ENCODE data around the gene ANKRD55.

- TF ChIP-seq POLR2AphosphoS5 (IDR thresholded peaks at IDR 0.05; ENCODE audit: low read depth, low read length), result no peak
- TF ChIP-seq TAF1 (IDR thresholded peaks at IDR 0.05; ENCODE audit: borderline replicate concordance, insufficient read depth, low read length), result no peak
- no peak for TF ChIP-seq REST (IDR thresholded peaks at IDR 0.05; ENCODE audit: insufficient read depth in 1 of 2, low read depth in 2 of 2, low read length in 2 of 2)
- no peak for TF ChIP-seq SIN3A (IDR thresholded peaks at IDR 0.05; ENCODE audit: borderline replicate concordance, insufficient read depth, low read length)
- no peak for TF ChIP-seq FOXP2 (optimal IDR thresholded peaks at IDR 0.05; ENCODE audit: borderline replicate concordance, extremely low read depth, extremely low read length, insufficient read depth)
Observed at GRCh38 chr5:56088431-56088949, 144.6 kb downstream of the ANKRD55 start.
